ENCODE data around the gene CARS1.

The CARS1 gene

GRCh38 chr11:3092603-3093141 is 35.4 kb upstream of the CARS1 start:
- no peak for DNase-seq (ENCODE audit: low read depth in 2 of 2)
- no peak for TF ChIP-seq CTCF (IDR thresholded peaks at IDR 0.05; ENCODE audit: low read depth, low read length)
- no peak overlapping the region for H3K4me3 ChIP-seq (replicated peaks in 1 of 2; ENCODE audit: low read depth in 2 of 2, low read length in 2 of 2)

GRCh38 chr11:3091846-3092602 is 34.8 kb upstream of the CARS1 start:
- peak; percentile 95 for TF ChIP-seq CTCF (IDR thresholded peaks at IDR 0.05; ENCODE audit: low read depth, low read length)
- peak; percentile 61 to 66 for DNase-seq (ENCODE audit: low read depth in 2 of 2)
- H3K4me3 ChIP-seq (replicated peaks in 1 of 2; ENCODE audit: low read depth in 2 of 2, low read length in 2 of 2), result no peak overlapping the region

GRCh38 chr11:3091081-3091845 is 34.0 kb upstream of the CARS1 start:
- no peak for TF ChIP-seq CTCF (IDR thresholded peaks at IDR 0.05; ENCODE audit: low read depth, low read length)
- DNase-seq (ENCODE audit: low read depth in 2 of 2), result no peak
- no peak overlapping the region for H3K4me3 ChIP-seq (replicated peaks in 1 of 2; ENCODE audit: low read depth in 2 of 2, low read length in 2 of 2)

GRCh38 chr11:3090096-3090901 is 33.1 kb upstream of the CARS1 start:
- no peak for DNase-seq (ENCODE audit: low read depth in 2 of 2)
- no peak overlapping the region for H3K4me3 ChIP-seq (replicated peaks in 1 of 2; ENCODE audit: low read depth in 2 of 2, low read length in 2 of 2)
- TF ChIP-seq CTCF (IDR thresholded peaks at IDR 0.05; ENCODE audit: low read depth, low read length), result no peak

- no peak overlapping the region for H3K4me3 ChIP-seq (replicated peaks in 1 of 2; ENCODE audit: low read depth in 2 of 2, low read length in 2 of 2)
- TF ChIP-seq CTCF (IDR thresholded peaks at IDR 0.05; ENCODE audit: low read depth, low read length), result no peak
- DNase-seq (ENCODE audit: low read depth in 2 of 2), result no peak
Measured at GRCh38 chr11:3089236-3090061, 32.2 kb upstream of the CARS1 start.

- no peak for DNase-seq (ENCODE audit: low read depth in 2 of 2)
- no peak for TF ChIP-seq CTCF (IDR thresholded peaks at IDR 0.05; ENCODE audit: low read depth, low read length)
- H3K4me3 ChIP-seq (replicated peaks in 1 of 2; ENCODE audit: low read depth in 2 of 2, low read length in 2 of 2), result no peak overlapping the region
Measured at GRCh38 chr11:3088806-3089205, 31.6 kb upstream of the CARS1 start.
